Renal cortex interstitium (tissue), 15 donors: Measurements from ENCODE around the gene EMP3. TPM values are rescaled to one million over a fixed set of nuclear protein-coding genes. Genes with fewer than 3 reads are reported as not detected.
"Not testable (repeated sequence)": the region's sequence is repeated elsewhere in the genome, so short reads cannot be mapped to it uniquely, and the experiment has no call there.

Source experiments
- DNase-seq, 11 donors: peaks; one replicate each; pipeline ENCODE4 v3.0.0-alpha.2; 2013; ENCODE audit warnings: low read depth in 9 of 11, low spot score in 4 of 11; ENCODE audit errors: extremely low read depth in 1 of 11
- long read RNA-seq, 16 experiments: transcript quantifications; one replicate each; lab custom pipeline, GENCODE V29; 2026
- polyA plus RNA-seq, 3 donors: library from polyadenylated mRNA; unstranded; fragments of 120-200 nt; gene quantifications; one replicate each; pipeline ENCODE4 v1.2.1, GENCODE V29; 2013; ENCODE audit not compliant: insufficient read length in 3 of 3

The EMP3 gene, protein sequence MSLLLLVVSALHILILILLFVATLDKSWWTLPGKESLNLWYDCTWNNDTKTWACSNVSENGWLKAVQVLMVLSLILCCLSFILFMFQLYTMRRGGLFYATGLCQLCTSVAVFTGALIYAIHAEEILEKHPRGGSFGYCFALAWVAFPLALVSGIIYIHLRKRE
- polyA plus RNA-seq: 10 to 100 TPM; 51.0 to 83.1 (median 67.0) TPM
- long read RNA-seq, donor 1, transcript EMP3-201 (5 exons, 876 nt): major isoform, 26 of 38 reads
- long read RNA-seq, donor 1, partial matches to known transcripts: 11 of 38 reads
- long read RNA-seq, donor 1, other reads (novel, unspliced or antisense): 0 of 38 reads
- long read RNA-seq, donor 2, transcript EMP3-201 (5 exons, 876 nt): major isoform, 21 of 35 reads
- long read RNA-seq, donor 2, partial matches to known transcripts: 12 of 35 reads
- long read RNA-seq, donor 2, other reads (novel, unspliced or antisense): 0 of 35 reads
- long read RNA-seq, donor 3, transcript EMP3-201 (5 exons, 876 nt): major isoform, 39 of 52 reads
- long read RNA-seq, donor 3, partial matches to known transcripts: 10 of 52 reads
- long read RNA-seq, donor 3, other reads (novel, unspliced or antisense): 0 of 52 reads
- long read RNA-seq, donor 4, transcript EMP3-201 (5 exons, 876 nt): major isoform, 24 of 34 reads
- long read RNA-seq, donor 4, partial matches to known transcripts: 8 of 34 reads
- long read RNA-seq, donor 4, other reads (novel, unspliced or antisense): 0 of 34 reads
- long read RNA-seq, donor 5, transcript EMP3-201 (5 exons, 876 nt): major isoform, 42 of 64 reads
- long read RNA-seq, donor 5, partial matches to known transcripts: 10 of 64 reads
- long read RNA-seq, donor 5, other reads (novel, unspliced or antisense): 5 of 64 reads
- long read RNA-seq, donor 6, transcript EMP3-201 (5 exons, 876 nt): major isoform, 15 of 19 reads
- long read RNA-seq, donor 6, partial matches to known transcripts: 0 of 19 reads
- long read RNA-seq, donor 6, other reads (novel, unspliced or antisense): 0 of 19 reads
- long read RNA-seq, donor 7, transcript EMP3-201 (5 exons, 876 nt): major isoform, 34 of 46 reads
- long read RNA-seq, donor 7, partial matches to known transcripts: 9 of 46 reads
- long read RNA-seq, donor 7, other reads (novel, unspliced or antisense): 0 of 46 reads
- long read RNA-seq, donor 8, transcript EMP3-201 (5 exons, 876 nt): major isoform, 34 of 53 reads
- long read RNA-seq, donor 8, partial matches to known transcripts: 14 of 53 reads
- long read RNA-seq, donor 8, other reads (novel, unspliced or antisense): 0 of 53 reads
- long read RNA-seq, donor 9, transcript EMP3-201 (5 exons, 876 nt): major isoform, 37 of 45 reads
- long read RNA-seq, donor 9, partial matches to known transcripts: 7 of 45 reads
- long read RNA-seq, donor 9, other reads (novel, unspliced or antisense): 0 of 45 reads
- long read RNA-seq, donor 10, transcript EMP3-201 (5 exons, 876 nt): major isoform, 34 of 43 reads
- long read RNA-seq, donor 10, partial matches to known transcripts: 7 of 43 reads
- long read RNA-seq, donor 10, other reads (novel, unspliced or antisense): 0 of 43 reads
- long read RNA-seq, donor 11, transcript EMP3-201 (5 exons, 876 nt): major isoform, 26 of 32 reads
- long read RNA-seq, donor 11, partial matches to known transcripts: 5 of 32 reads
- long read RNA-seq, donor 11, other reads (novel, unspliced or antisense): 0 of 32 reads
- long read RNA-seq, donor 12, transcript EMP3-201 (5 exons, 876 nt): major isoform, 17 of 28 reads
- long read RNA-seq, donor 12, partial matches to known transcripts: 5 of 28 reads
- long read RNA-seq, donor 12, other reads (novel, unspliced or antisense): 0 of 28 reads
- long read RNA-seq, donor 13, transcript EMP3-201 (5 exons, 876 nt): major isoform, 68 of 102 reads
- long read RNA-seq, donor 13, partial matches to known transcripts: 23 of 102 reads
- long read RNA-seq, donor 13, other reads (novel, unspliced or antisense): 7 of 102 reads
- long read RNA-seq, donor 14, transcript EMP3-201 (5 exons, 876 nt): major isoform, 30 of 51 reads
- long read RNA-seq, donor 14, partial matches to known transcripts: 14 of 51 reads
- long read RNA-seq, donor 14, other reads (novel, unspliced or antisense): 5 of 51 reads
- long read RNA-seq, donor 15, transcript EMP3-201 (5 exons, 876 nt): major isoform, 15 of 19 reads
- long read RNA-seq, donor 15, partial matches to known transcripts: 0 of 19 reads
- long read RNA-seq, donor 15, other reads (novel, unspliced or antisense): 0 of 19 reads
- long read RNA-seq, donor 16, transcript EMP3-201 (5 exons, 876 nt): major isoform, 79 of 145 reads
- long read RNA-seq, donor 16, partial matches to known transcripts: 51 of 145 reads
- long read RNA-seq, donor 16, other reads (novel, unspliced or antisense): 6 of 145 reads

DNA sequence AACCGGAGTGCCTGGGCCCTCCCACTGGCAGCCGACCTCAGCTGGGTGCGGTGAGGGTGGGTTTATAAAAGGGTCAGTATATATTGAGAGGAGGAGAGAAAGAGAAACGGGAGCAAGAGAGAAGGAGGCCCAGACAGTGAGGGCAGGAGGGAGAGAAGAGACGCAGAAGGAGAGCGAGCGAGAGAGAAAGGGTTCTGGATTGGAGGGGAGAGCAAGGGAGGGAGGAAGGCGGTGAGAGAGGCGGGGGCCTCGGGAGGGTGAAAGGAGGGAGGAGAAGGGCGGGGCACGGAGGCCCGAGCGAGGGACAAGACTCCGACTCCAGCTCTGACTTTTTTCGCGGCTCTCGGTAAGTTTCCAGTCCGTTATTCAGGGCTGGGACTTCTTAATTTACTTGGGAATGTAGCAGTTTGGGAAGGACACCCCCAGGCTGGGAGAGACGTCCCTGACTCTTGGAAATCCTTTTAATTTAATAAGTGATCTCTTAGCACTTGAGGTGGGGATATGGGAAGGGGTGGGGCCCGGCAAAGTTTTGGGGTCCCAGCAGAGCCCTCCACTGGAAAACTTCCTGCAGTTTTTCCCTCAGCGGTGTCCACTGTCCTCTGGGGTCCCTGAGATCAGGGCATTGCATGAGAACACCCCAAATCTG lies at the start of gene EMP3:
EMP3 (plus strand) TSS at position 288 of the 646 bp plus-strand sequence. CDS start 1,293 bp downstream, outside the sequence.
- DNase-seq: peak in 4 of 11 donors; percentile 76 to 82 (median 78)

GRCh38 chr19:48279747-48280146 lies 45.6 kb upstream of the EMP3 start:
- no peak for DNase-seq

DNA sequence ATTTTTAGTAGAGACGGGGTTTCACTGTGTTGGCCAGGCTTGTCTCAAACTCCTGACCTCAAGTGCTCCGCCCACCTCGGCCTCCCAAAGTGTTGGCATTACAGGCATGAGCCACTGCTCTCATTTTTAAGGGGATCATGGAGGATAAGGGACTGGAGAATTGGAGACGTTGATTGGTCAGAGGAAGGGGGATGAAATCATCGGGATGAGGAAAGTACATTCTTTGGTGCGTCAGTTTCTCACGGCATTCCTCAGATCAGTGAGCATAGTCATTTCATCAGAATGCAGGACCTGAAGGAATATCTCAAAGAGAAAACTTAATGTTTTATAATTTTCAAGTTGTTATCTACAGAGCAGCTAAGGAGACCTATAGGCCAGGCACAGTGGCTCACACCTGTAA lies 41.4 kb upstream of the EMP3 start:
- DNase-seq: no peak

GRCh38 chr19:48284896-48285295 lies 40.5 kb upstream of the EMP3 start:
- DNase-seq: no peak

- DNase-seq: no peak
Measured at GRCh38 chr19:48287748-48288147, 37.6 kb upstream of the EMP3 start.

GRCh38 chr19:48290401-48290770 lies 35.0 kb upstream of the EMP3 start:
- no peak for DNase-seq

GRCh38 chr19:48290771-48291488 lies 34.4 kb upstream of the EMP3 start:
- peak in 9 of 11 donors; percentile 62 to 78 (median 70) for DNase-seq

DNA sequence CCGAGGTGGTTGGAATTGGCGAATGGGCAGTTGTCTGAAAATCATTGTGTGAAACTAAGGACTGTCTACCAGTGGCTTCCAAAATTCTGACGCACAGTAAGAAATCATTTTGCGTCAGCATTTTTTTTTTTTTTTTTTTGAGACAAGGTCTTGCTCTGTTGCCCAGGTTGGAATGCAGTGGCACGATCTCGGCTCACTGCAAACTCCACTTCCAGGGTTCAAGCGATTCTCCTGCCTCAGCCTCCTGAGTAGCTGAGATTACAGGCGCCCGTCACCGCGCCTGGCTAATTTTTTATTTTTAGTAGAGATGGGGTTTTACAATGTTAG lies 33.9 kb upstream of the EMP3 start:
- DNase-seq: not testable (repeated sequence)

DNA sequence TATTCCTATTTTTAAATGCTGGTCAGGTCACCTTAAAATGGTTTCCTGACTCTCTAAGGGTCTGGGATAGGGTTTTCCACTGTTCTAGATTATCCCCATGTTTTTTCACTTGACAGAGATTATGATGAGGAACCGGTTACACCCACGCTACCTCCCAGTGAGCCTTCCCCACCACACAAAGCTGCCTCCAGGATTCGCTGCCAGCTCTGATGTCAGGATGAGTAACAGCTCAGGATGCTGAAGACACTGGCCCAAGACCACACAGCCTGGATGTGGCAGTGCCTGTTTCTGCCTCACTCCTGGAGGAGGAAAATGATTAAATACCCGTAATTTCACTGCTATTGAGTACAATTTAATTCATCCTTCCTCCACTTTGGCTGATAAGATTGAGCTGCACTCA lies 32.6 kb upstream of the EMP3 start:
- no peak for DNase-seq

DNA sequence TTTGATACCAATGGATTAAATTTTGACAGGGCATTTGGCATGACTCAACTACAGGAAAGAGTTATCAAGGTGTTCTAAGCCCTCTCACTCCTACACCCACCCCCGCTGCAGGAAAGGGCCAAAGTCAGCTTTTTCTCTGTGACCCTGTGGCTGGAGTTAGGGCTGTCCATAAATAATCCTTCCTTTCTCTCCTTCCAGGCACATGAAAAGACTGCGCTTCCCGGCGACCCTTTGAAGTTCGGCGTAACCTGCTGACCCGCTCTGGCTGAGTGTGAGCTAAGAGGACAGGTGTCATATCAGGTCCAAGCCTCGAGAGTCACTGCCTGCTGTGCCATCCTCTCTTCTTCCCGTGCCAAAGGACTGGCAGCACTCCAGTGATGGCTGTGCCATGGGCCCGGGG lies 29.9 kb upstream of the EMP3 start:
- DNase-seq: no peak

DNA sequence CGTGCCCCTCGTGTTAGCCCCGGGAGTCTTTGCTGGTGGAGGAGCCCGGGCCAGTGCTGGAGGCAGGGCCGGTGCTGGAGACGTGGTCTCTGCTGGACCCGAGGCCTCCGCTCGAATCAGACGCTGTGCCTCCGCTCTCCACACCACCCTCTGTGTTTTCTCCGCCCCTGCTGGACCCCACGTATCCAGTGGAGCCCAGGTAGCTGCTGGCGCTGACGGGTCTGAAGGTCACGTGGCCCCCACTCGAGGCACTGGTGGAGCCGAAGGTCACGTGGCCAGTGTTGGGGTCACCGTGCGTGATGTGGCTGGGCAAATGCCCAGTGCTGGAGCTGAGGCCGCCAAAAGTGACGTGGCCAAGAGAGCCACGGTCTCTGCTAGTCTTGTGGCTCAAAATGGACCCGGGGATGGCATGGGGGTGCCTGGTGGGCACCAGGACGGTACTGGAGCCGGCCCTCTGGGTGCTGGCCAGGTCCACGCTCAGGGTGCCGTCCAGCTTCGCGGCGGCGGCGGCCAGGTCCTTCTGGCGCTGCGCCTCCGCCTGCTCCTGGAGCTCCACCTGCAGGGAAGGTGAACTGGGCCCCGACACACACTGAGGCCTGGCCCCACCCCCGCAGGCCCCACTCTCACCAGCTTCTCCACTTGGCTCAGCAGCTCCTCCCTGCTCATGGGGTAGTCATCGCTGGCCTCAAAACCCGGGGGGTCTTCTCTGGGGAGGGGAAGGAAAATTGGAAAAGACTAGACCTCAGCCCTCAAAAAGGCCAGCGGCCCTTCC lies 28.2 kb upstream of the EMP3 start:
- DNase-seq: no peak

DNA sequence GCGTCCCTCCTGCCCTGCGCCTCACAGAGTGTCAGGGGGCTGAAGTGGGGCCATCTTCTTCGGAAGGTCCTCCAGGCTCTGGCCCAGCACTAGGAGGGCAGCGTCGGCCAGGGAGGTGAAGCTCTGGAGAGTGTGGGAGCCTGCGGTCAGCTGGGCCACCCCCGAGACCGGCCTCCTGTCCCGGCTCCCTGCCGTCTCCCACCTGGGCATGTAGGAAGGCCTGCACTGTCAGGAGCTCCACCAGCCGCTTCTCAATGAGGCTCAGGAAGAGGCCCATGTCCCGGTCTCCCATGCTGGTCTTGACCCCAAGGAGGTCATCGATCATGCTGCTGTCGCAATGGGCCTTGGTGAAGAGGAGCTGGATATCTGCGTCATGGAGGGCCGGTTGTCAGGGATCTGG lies 27.4 kb upstream of the EMP3 start:
- no peak for DNase-seq

- DNase-seq: no peak
Measured at GRCh38 chr19:48301886-48302599, 23.3 kb upstream of the EMP3 start.

GRCh38 chr19:48302600-48302959 lies 22.8 kb upstream of the EMP3 start:
- no peak for DNase-seq

- DNase-seq: no peak
Measured at GRCh38 chr19:48303367-48303766, 22.0 kb upstream of the EMP3 start.
